ENCODE results near the gene FBXO44.

Gene FBXO44

GRCh38 chr1:11707621-11708276 is 53.1 kb downstream of the FBXO44 start:
- no peak for DNase-seq (ENCODE audit: low read depth in 1 of 2, low spot score in 1 of 2)

- no peak for DNase-seq (ENCODE audit: low read depth in 1 of 2, low spot score in 1 of 2)
Measured at GRCh38 chr1:11708554-11709350, 54.1 kb downstream of the FBXO44 start.

- no peak for DNase-seq (ENCODE audit: low read depth in 1 of 2, low spot score in 1 of 2)
Measured at GRCh38 chr1:11711490-11711889, 56.8 kb downstream of the FBXO44 start.

GRCh38 chr1:11712285-11712684 is 57.6 kb downstream of the FBXO44 start:
- no peak for DNase-seq (ENCODE audit: low read depth in 1 of 2, low spot score in 1 of 2)

Measured in stimulated activated CD4-positive, alpha-beta T cell treated with anti-CD3 and anti-CD28 coated beads, Interleukin-15, amount 100 ng/mL, for 1 hour (primary cell).